Measurements from ENCODE around the gene BCAT1. TPM values are rescaled to one million over a fixed set of nuclear protein-coding genes. Genes with fewer than 3 reads are reported as not detected.
A peak's percentile ranks its signal among the peaks of the same experiment; 100 is the strongest.

BCAT1 gene
- total and polyA plus RNA-seq, 2 donors (not counting 1 experiment from before 2014, with no cell fraction given): 0.33 to 9.6 TPM

DNA sequence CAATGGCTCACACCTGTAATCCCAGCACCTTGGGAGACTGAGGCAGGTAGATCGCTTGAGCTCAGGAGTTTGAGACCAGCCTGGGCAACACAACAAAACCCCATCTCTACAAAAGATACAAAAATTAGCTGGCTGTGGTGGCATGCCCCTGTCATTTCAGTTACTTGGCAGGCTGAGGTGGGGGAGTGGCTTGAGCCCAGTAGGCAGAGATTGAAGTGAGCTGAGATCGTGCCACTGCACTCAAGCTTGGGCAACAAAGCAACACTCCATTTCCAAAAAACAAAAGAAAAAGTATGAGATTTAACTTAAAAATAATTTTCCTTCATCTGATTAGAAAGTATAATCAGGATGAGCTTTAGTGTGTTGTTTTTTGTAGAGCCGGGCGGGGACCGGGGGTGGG lies 47.9 kb upstream of the BCAT1 start:
- Mint-ChIP-seq H3K4me1 (peaks cover 79% of the 10 kb centered on the region), H3K9me3 (ENCODE audit: insufficient read depth) (no peaks in the 10 kb centered on the region), H3K27ac (peak overlapping the region; percentile 90), H3K4me3 (peak overlapping the region; percentile 84), H3K27me3 (no peaks in the 10 kb centered on the region)
- peak overlapping the region; percentile 53 for H3K9ac ChIP-seq (ENCODE audit: low read length)
- H3K4me3 ChIP-seq (ENCODE audit: control extremely low read depth in 1 of 5, extremely low read depth in 1 of 5, insufficient read depth in 1 of 5, low read depth in 2 of 5, low read length in 4 of 5): peak overlapping the region in 2 of 5 experiments; percentile 36 to 59
- H3K4me2 ChIP-seq (replicated peaks; ENCODE audit: low read depth, low read length, poor library complexity, severe bottlenecking): peak overlapping the region; percentile 78
- TF ChIP-seq EZH2 (IDR thresholded peaks at IDR 0.05; ENCODE audit: borderline replicate concordance, insufficient read depth, low read depth, low read length, poor library complexity, severe bottlenecking) (no peak), CTCF (IDR thresholded peaks at IDR 0.05) (no peak)
- H4K20me1 ChIP-seq (ENCODE audit: control insufficient read depth, insufficient read depth, low read length, poor library complexity, severe bottlenecking): no peaks in the 10 kb centered on the region
- H2AFZ ChIP-seq (ENCODE audit: insufficient read depth, low read depth, low read length, poor library complexity, severe bottlenecking): no peak overlapping the region
- no peaks in the 10 kb centered on the region for H3K9me3 ChIP-seq (ENCODE audit: control extremely low read depth in 1 of 3, control insufficient read depth in 2 of 3, insufficient read depth in 1 of 3, low read length in 2 of 3)
- ATAC-seq (ENCODE audit: low read depth) (no peak), DNase-seq (no peak)
- no peaks in the 10 kb centered on the region for H3K36me3 ChIP-seq (replicated peaks in 1 of 2; ENCODE audit: control extremely low read depth in 1 of 2, control insufficient read depth in 1 of 2, extremely low read depth in 1 of 2, insufficient read depth in 2 of 2, low read length in 1 of 2)
- H3K79me2 ChIP-seq (ENCODE audit: control insufficient read depth, insufficient read depth, low read length): peaks cover 38% of the 10 kb centered on the region
- H3K4me1 ChIP-seq (ENCODE audit: control insufficient read depth in 2 of 2, insufficient read depth in 2 of 2, low read length in 2 of 2): peaks cover 76 to 82% of the 10 kb centered on the region in 2 donors
- POLR2A ChIA-PET: interaction anchor here (0.6 to 2.8 kb wide), 5 partner anchors 28 to 1121 kb away, joined by 3 to 22 read pairs (median 8); a partner anchor contains a TSS
- no CpG with 5 or more reads among the region's 5 CpGs for WGBS (ENCODE audit: insufficient coverage)
- peak overlapping the region; percentile 79 to 84 for H3K27ac ChIP-seq (ENCODE audit: low read length in 2 of 2)
- intact Hi-C loops (cut with micrococcal nuclease): loop anchor here (1.0 kb wide), 1 partner anchor 8 kb away; no protein-coding TSS in a partner anchor
- CTCF ChIA-PET: interaction anchor here (0.8 to 3.8 kb wide), 13 partner anchors 8 to 390 kb away, joined by 3 to 33 read pairs (median 5); a partner anchor contains a TSS
- no peaks in the 10 kb centered on the region for H3K27me3 ChIP-seq (replicated peaks in 1 of 4; ENCODE audit: control extremely low read depth in 1 of 4, control insufficient read depth in 3 of 4, insufficient read depth in 4 of 4, low read length in 3 of 4)

DNA sequence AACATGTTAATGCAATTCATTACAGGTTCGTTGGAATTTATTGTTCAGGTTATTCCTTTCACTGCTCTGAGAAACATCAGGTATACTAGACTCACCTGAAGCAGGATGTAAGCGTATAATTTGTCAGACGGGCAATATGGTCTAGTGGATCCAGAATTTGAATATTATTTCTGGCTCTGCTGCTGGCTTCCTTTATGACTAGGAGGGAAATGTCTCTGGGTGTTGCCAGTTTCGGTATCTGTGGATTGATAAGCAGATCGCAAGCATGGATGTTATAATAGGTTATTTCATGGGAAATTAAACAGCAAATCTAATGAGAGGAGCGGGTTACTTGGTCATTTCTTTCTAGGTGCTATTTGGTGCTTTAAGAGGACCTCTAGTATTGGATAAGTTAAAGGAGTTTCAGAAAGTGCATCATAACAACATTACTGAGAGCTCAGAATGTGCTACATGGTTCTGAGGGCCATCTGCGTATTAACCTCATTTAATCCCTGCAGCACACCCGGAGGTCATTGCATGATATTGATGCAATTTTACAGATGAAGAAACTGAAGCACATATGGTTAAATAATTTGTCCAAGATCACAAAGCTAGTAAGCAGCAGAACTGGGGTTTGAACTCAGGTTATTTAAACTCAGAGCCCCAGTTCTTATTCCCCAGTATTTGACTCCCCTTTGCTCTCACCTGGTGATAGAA lies 47.3 kb upstream of the BCAT1 start:
- Histone ChIP-seq H2AFZ (ENCODE audit: insufficient read depth, low read depth, low read length, poor library complexity, severe bottlenecking) (no peak overlapping the region), H3K36me3 (replicated peaks in 1 of 2; ENCODE audit: control extremely low read depth in 1 of 2, control insufficient read depth in 1 of 2, extremely low read depth in 1 of 2, insufficient read depth in 2 of 2, low read length in 1 of 2) (no peaks in the 10 kb centered on the region), H3K9me3 (ENCODE audit: control extremely low read depth in 1 of 3, control insufficient read depth in 2 of 3, insufficient read depth in 1 of 3, low read length in 2 of 3) (no peaks in the 10 kb centered on the region), H3K4me3 (ENCODE audit: control extremely low read depth in 1 of 5, extremely low read depth in 1 of 5, insufficient read depth in 1 of 5, low read depth in 2 of 5, low read length in 4 of 5) (peak overlapping the region in 3 of 5 experiments; percentile 15 to 59 (median 36)), H3K27me3 (replicated peaks in 1 of 4; ENCODE audit: control extremely low read depth in 1 of 4, control insufficient read depth in 3 of 4, insufficient read depth in 4 of 4, low read length in 3 of 4) (no peaks in the 10 kb centered on the region), H3K4me2 (replicated peaks; ENCODE audit: low read depth, low read length, poor library complexity, severe bottlenecking) (peak overlapping the region; percentile 78), H4K20me1 (ENCODE audit: control insufficient read depth, insufficient read depth, low read length, poor library complexity, severe bottlenecking) (no peaks in the 10 kb centered on the region), H3K4me1 (ENCODE audit: control insufficient read depth in 2 of 2, insufficient read depth in 2 of 2, low read length in 2 of 2) (peaks cover 76 to 79% of the 10 kb centered on the region in 2 donors), H3K9ac (ENCODE audit: low read length) (peak overlapping the region; percentile 53), H3K27ac (ENCODE audit: low read length in 2 of 2) (peak overlapping the region; percentile 79 to 84), H3K79me2 (ENCODE audit: control insufficient read depth, insufficient read depth, low read length) (peaks cover 42% of the 10 kb centered on the region)
- no peaks in the 10 kb centered on the region for H3K27me3 Mint-ChIP-seq
- peaks cover 78% of the 10 kb centered on the region for H3K4me1 Mint-ChIP-seq
- POLR2A ChIA-PET: interaction anchor here (0.6 to 2.8 kb wide), 4 partner anchors 56 to 1121 kb away, joined by 3 to 22 read pairs (median 11); a partner anchor contains a TSS
- intact Hi-C loops (cut with micrococcal nuclease): loop anchor here (1.0 kb wide), 1 partner anchor 9 kb away; no protein-coding TSS in a partner anchor
- CTCF ChIA-PET: interaction anchor here (0.8 to 3.8 kb wide), 10 partner anchors 9 to 158 kb away, joined by 3 to 33 read pairs (median 6); a partner anchor contains a TSS
- H3K9me3 Mint-ChIP-seq (ENCODE audit: insufficient read depth): no peaks in the 10 kb centered on the region
- TF ChIP-seq EZH2 (IDR thresholded peaks at IDR 0.05; ENCODE audit: borderline replicate concordance, insufficient read depth, low read depth, low read length, poor library complexity, severe bottlenecking) (no peak), CTCF (IDR thresholded peaks at IDR 0.05) (no peak)
- H3K4me3 Mint-ChIP-seq: peak overlapping the region; percentile 84
- H3K27ac Mint-ChIP-seq: peak overlapping the region; percentile 90
- ATAC-seq (ENCODE audit: low read depth) (peak; percentile 32), DNase-seq (peak; percentile 67)
- whole genome bisulfite sequencing (ENCODE audit: insufficient coverage): 6% methylated on average over 4 of the region's 8 CpGs

Measured in B cell (primary cell).